ENCODE data around the gene MED10.

MED10 gene

DNA sequence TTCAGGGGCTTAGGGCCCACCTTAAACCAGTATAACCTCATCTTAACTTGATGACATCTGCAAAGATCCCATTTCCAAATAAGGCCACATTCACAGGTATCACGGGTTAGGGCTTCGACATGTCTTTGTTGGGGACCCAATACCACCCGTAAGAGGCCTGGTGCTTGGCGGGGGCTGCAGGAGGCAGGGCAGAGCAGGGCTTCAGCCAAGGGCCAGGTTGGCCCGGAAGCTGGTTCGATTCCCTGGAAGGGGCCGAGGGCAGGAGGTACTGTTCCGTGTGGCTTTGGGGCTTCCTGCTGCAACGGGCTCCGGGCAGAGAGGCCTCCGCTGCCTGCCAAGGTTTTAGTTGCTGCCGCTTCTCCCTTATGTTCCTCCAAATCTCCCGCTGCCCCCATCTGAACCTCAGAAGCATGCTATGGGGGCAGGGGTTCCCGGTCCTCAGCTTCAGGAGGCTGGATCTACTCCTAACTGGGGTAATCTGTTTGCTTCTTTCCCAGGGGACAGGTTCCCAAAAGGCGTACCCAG, 29.8 kb downstream of the MED10 start:
- no peak for DNase-seq

DNA sequence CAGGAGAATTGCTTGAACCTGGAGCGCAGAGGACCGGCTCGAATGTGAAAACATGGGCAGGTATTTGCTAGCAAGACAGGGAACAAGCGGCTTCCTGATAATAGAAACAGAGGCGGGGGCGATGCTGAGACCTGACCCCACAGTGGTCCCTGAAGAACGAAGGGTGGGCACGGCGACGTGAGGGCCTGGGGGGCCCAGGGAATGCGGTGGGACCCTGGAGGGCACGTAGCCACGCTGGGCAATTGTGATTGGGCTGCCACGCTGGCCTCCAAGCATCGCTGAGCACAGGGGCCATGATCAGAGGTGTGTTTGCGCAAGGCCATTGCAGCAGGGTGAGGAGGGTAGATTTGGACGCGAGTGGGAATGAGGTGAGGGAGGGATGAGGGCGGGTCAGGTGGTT, 30.7 kb downstream of the MED10 start:
- no peak for DNase-seq

DNA sequence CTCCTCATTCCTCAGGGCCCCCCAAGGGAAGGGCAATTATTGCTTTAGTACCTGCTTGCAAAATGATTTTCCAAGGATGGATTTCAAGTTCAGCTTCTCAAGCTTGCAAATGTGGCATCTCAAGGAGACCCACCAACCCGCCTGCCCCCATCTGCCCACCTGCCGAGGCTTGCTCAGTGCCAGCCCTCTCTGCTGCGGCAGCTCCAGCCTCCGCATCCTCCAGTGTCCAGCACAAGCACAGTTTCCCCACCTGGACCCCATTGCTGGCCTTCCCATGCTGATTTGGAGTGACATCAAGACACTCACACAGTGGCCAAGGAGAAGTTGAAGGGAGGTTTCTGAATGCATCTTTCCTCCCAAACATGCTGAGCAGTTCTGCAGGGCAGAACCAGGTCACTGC, 31.2 kb downstream of the MED10 start:
- no peak for DNase-seq

DNA sequence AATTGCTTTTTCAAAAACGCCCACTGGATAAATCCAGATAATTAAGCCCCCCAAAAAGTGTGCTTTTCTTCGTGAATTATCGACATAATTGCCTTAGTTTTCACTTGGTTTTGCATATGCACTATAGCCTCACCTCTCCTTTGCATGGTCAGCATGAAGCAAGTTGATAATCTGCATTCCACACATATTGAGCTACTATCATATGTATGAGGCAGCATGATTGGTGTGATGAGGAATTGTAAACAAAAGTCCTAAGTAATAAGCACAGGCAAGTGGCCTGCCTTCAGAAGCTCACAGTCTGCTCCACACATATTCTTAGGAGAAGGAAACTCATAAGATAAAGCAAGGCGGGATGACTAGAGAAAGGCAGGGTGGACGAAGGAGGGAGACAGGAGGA, 33.8 kb downstream of the MED10 start:
- DNase-seq, result no peak

DNA sequence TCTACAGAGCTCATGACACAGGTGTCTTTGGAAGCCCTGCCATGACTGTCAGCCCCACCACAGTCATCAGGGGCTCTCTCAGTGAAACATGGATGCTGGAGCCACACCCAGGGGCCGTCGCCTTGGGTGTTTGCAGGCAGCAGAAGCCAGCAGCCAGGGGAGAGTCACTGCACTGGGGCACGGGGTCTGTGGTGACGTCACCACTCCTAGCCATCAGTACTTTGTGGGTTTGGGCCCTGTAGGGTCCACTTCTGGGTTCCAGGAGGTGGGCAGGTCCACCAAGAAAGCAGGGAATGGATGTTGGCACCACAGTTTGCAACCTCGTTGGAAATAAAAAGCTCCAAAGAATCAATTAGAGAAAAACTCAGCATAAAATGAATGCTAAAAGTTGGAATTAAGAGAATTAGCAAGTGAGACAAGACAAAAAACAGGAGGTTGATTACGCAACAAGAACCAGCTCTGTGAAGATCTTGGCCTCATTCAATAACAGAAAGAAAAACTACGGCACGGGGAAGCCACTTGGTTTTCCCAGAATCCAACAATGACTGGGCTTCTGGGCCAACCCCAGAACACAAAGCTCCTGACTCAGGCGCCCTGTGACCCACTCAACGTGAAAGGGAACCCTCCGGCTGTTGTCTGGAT, 34.3 kb downstream of the MED10 start:
- no peak for DNase-seq

DNA sequence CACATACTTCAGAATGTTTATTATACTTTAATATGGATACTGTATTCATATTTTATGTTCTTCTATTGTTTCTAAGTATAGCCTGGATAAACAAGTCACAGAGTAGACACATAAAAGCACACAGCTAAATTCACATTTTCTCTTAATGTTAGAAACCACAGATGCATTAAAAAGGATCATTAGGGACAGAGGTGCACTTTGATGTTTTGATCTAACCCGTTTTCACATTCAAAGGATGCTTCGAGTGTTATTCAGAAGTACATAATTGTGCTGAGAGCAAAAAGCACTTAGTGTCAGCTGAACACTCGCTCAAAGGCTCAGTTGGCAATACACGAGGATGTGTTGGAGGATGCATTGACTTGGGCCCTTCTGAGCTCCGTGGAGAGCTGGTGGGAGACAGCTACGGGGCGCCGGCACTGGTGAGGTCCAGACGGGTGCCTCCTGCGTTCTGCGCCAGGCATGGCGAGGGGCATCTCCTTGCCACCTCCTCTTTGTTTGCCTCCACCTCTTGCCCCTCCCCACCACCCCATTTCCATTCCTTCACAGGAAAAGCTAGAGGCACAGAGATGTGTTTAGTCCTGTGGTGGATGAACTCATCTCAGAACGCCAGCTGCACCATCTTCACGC, 35.5 kb downstream of the MED10 start:
- no peak for DNase-seq

DNA sequence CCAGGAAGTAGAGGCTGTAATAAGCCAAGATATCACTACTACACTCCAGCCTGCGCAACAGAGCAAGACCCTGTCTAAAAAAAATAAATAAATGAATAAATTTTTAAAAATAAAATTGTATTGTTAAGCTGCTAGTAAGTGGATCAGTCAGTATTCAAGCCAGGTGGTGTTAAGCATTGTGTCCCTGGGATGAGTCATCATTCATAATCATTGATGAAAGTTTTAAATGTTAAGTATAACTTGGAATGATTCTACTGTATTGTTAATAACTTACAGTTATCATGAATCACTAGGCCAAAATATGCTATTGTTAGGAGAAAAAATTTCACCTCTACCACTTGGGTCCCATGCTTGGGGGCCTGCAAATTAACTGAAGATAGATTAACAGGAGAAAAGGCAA, 38.2 kb downstream of the MED10 start:
- DNase-seq, result no peak

DNA sequence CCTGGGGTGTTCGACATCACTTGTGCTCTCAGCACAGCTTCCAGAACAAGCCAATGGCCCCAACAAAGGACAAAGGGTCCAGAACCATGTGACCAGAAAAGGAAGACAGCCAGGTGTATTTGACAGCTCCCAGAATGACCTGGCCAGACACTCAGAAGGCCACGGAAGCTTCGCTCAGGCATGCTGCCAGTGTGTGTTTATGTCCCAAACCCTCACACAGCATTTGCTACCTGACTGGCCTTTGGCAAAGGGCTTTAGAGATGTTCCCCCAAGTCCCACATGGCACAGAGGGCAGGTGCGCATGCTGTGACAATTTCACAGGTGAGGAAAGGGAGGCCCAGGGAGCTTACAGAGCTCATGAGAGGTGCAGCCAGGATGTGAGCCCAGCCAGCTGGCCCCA, 39.5 kb downstream of the MED10 start:
- DNase-seq, result no peak

DNA sequence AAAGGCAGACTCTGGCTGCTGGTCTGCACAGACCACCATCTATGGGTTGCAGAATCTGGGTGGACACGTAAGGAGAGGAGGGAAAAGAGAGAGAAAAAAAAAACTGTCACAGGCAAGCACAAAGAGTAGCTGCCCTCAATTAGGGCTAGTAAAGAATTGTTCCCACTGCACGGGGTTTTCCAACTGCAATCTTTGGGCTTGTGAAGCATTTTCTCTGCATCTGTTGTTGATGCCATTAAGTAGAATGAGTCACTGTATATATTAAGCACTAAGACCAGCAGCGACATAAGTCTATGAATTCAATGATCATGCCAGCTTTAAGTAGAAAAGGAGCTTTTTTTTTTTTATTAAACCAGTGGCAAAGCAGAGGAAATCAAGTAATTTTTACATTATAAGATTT, 40.2 kb downstream of the MED10 start:
- no peak for DNase-seq

DNA sequence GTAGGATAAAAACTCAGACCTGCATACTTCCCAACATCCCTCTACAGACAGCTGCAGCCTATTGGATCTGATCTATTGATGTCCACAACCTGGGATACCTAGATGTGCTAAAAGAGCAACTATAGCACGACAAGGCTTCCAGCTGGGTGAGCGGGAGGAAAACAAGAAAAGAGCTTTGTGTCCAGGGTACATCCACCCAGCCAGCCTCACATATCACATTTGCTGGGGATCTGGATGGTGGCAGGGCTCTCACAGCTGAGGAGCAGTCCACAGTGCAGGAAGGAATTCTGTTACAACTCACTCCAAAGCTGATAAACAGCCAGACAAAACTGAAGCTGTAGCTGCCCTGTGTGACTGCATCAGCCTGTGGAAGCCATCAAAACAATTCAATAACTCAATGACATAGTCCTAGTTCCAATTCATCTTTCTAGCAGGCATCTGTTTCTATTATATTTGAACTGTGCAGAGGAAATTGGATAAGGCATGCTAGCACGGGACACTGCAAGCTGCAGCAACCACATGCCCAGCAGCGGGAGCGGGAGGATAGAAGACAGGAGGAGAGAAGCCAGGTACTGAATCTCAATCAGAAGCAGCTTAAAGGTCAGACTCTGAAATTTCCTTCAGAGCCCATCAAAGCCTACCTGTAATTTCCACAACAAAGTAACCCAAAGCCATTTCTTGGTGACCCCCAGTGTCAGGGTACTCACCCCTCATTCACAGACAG, 45.0 kb downstream of the MED10 start:
- no peak for DNase-seq

DNA sequence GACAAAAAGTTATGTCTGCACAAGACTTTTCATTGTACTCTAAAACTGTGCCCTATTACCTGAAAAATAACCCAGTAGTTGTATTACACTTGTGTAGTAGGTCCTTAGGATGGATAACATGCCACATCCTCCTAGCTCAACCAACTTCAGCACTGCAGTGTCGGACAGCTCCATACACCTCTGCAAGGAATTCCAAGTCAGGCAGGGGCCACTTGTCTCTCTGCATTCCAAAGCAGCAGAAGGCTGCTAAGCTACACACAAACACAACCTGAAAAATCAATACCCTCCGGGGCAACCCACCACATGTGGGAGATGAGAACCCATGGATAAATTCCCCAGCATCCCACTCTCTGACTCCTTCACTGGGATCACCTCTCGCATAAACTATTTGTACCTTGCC, 50.2 kb downstream of the MED10 start:
- no peak for DNase-seq

DNA sequence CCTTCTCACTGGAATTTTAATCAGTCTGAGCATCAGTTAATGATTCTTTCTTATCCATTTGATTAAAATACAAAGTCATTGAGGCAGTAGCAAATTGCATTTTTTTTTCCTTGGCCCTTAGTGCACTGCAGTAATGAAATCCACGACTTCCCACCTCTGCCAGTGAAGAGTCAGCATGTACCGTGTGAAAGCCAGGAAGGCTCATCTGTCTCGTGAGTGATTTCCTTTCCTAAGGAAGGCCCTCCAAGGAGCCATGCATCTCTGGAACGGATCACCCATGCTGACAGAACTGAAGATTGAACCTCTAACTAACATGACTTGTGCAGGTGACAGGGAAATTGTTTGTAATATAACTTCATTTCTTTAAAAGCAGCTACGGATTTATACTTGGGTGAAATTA, 51.6 kb downstream of the MED10 start:
- DNase-seq, result no peak

DNA sequence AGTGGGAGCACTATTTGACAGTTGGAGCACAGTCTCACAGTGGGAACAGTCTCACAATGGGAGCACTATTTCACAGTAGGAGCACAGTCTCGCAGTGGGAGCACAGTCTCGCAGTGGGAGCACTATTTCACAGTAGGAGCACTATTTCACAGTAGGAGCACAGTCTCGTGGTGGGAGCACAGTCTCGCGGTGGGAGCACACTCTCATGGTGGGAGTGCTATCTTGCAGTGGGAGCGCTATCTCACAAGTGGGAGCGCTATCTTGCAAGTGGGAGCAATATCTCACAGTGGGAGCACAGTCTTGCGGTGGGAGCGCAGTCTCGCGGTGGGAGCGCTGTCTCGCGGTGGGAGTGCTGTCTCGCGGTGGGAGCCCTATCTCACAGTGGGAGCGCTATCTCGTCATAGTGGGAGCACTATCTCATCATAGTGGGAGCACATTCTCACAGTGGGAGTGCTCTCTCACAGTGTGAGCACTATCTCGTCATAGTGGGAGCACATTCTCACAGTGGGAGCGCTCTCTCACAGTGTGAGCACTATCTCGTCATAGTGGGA, 56.1 kb downstream of the MED10 start:
- DNase-seq, result no peak
